Activated CD4-positive, CD25-positive, alpha-beta regulatory T cell (primary cell): ENCODE measurements around the gene KLK11.
"Not testable (repeated sequence)": the region's sequence is repeated elsewhere in the genome, so short reads cannot be mapped to it uniquely, and the experiment has no call there.

ENCODE experiments used
- DNase-seq, 4 experiments: peaks; one replicate each; lab custom pipeline; 2025; lab: John Stamatoyannopoulos, UW

Gene KLK11

DNA sequence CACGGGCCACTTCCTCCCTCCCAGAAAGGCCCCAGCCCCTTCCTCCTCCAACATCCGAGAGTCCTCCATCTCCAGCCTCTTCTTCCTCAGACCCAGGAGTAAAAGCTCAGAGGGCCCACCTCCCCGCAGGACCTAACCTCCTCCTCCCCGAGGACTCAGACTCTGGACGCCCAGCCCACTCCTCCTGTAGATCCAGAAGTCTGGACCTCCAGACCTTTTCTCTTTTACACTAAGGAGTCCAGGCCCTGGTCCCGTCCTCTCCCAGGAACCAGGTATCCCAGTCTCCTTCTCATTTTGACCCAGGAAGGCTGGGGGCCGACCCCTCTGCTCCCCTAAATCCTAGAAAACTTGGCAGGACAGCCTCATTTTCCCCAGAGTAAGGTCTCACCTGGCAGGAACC lies 23.1 kb downstream of the KLK11 start:
- DNase-seq, result no peak

GRCh38 chr19:51002542-51003311 lies 23.7 kb downstream of the KLK11 start:
- DNase-seq, result no peak

- DNase-seq, result no peak
These were observed 24.3 kb downstream of the KLK11 start for GRCh38 chr19:51002089-51002532.

DNA sequence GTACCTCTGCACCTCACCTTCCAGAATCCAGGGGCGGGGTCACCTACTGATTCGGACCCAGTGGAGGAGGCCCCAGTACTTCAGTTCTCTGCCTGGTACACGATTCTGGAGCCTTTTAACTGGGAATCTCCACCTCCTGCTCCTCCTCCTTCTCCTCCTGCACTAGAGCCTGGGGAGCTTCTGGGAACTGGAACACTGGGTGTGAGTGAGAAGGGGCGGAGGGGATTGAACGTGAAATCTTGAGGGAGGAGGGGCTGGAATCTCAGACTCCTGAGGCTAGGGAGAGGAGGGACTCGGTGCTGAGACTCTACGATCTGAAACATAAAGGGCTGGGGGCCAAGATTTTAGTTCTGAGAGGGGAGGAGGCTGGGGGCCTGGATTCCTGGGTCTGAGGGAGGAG lies 24.9 kb downstream of the KLK11 start, which contains the start of gene KLK8:
TSS of gene KLK8 (minus strand) at position 90 of the 400 bp plus-strand sequence. CDS start 437 bp downstream, outside the sequence.
- DNase-seq, result no peak

GRCh38 chr19:51000981-51001380 lies 25.4 kb downstream of the KLK11 start:
- DNase-seq, result no peak

- DNase-seq, result no peak
These were observed 26.0 kb downstream of the KLK11 start for GRCh38 chr19:51000426-51000825.

DNA sequence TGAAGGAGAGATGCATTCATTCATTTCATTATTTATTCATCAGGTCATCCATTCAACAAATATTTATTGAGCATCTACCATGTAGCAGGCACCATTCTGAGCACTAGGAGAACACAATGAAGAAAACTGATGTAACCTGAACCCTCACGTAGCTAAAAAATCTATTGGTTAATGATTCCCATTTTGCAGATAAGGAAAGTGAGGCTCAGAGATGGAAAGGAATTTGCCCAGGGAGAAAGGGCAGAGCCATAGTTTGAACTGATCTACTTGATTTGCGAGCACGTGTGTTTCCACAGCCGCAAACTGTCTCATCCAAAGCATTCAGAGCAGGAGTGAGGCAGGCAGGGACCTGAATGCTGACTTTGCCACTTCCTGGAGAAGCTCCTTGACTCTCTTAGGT lies 27.7 kb downstream of the KLK11 start:
- DNase-seq, result no peak

DNA sequence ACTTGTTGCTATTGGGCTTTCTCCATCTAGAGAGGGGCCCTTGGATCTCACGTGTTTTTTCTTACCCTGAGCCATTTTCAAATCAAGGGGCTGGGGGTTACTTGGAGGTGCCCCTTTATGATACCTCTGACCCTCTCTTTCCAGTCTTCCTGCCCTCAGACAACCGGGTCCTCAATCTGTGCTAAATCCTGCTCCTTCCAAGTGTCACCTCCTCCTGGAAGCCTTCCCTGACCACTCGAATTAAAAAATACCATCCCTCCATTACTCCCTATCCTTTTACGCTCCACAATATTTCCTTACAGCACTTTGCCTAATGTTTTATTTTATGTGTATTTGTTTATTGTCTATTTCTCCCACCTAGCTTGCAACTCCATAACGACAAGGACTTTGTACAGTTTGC lies 28.4 kb downstream of the KLK11 start:
- DNase-seq, result no peak

GRCh38 chr19:50994129-50994528 lies 32.3 kb downstream of the KLK11 start:
- no peak for DNase-seq

GRCh38 chr19:50992666-50993035 lies 33.8 kb downstream of the KLK11 start:
- no peak for DNase-seq

GRCh38 chr19:50984416-50984815 lies 42.0 kb downstream of the KLK11 start:
- DNase-seq, result not testable (repeated sequence)

DNA sequence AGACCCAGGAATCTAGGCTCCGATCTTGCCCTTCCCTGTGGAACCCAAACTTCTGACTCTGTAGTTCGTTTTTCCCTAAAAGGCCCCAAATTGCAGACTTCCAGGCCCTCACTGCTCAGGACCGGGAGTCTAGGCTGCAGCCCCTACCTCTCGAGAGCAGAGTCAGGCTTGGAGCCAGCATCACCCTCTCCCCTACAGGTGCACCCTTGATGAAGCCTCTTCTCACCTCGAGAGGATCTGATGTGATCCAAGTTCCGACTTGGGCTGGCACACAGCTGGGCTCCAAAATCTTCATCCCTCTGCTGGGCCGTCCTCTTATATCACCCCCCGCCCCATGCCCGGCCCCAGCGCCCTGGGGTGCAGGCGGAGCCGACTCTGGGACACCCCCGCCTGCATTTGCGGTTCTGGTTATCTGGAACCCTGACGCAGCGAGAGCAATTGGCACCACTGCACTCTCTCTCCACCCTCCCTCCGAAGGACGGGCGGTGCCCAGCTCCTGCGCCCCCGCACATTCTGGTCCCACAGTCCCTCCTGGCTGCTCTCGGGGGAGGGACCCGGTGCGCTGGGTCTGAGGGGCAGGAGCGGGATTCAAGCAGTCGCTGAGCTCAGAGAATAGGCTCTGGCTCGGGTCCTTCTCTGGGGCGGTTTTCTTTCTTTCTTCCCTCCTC lies 42.7 kb downstream of the KLK11 start, which contains the start of gene KLK7:
TSS of gene KLK7 (minus strand) at position 293 of the 668 bp plus-strand sequence. CDS start 1,518 bp downstream, outside the sequence.
- no peak for DNase-seq

DNA sequence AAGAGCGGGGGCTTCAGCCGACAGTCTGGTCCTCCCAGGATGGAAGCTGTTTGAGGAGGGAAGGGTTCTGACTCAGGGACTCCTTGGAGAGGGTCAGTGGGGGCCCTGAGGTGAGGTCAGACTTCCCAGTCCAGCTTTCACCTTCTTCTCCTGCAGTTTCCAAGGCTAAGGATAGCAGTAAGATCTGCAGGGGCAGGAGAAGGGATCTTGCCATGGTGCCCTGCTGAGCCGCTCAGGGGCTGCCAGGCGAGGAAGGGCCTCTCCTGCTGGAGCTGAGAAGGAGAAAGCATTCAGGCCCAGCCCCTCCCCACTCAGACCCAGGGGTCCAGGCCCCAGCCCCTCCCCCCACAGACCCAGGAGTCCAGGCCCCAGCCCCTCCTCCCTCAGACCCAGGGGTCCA lies 44.2 kb downstream of the KLK11 start:
- no peak for DNase-seq

GRCh38 chr19:50981587-50982146 lies 44.7 kb downstream of the KLK11 start:
- no peak for DNase-seq

- no peak for DNase-seq
These were observed 46.2 kb downstream of the KLK11 start for GRCh38 chr19:50980208-50980607.

DNA sequence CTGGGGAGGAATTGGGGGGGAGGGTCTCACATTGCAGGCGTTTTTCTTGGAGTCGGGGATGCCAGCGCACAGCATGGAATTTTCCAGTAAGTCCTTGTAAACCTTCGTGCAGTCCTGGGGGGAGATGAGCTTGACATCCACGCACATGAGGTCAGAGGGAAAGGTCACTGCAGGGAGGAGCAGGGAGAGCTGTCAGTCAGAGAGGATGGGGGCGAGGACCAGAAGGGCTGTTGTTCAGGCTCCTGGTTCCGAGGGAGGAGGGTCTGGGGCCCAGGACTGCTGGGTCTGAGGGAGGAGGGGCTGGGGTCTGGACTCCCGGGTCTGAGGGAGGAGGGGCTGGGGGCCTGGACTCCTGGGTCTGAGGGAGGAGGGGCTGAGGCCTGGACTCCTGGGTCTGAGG lies 46.7 kb downstream of the KLK11 start:
- no peak for DNase-seq

DNA sequence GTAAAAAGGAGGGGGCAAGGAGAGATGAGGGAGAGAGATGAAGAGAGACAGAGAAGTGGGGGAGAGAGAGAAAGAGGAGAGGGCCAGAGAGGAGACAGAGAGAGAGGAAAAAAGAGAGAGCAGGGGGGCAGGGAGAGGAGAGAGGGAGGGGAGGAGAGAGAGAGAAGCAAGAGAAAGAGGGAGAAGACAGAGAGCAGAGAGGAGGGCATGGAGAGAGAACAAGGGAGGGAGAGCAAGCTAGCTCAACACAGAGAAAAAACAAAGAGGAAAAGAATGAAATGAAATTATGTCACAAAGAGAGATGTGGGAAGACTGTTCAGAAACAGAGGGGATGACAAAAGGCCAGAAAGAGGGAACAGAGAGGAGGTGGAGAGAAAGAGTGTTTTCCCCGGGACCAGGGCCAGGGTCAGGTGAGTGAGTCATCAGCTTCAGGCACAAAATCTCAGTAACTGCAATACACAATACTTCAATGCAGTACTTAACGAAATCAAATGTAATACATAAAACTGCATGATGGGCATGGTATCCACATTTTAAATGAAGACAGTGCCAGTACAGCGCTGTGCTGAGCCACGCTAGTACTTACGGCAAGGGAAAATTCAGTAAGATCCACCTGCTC lies 47.5 kb downstream of the KLK11 start:
- DNase-seq, result no peak

DNA sequence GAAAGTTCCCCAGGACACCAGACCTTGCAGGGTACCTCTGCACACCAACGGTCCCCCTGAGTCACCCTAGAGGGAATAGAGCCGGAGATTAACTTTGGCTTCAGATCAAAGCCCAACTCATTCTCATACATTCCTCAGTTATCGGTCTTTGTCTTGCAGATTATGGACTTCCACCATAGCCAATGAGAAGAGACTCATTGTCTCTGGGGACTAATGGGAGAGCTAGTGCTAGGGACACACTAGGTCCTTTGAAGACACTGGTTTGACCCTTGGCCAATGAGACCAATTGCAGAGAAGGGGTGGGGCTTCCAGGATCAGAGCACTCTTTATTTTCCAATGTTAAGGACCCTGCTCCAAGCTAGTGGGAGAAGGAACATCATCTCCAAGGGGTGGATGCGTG lies 48.8 kb downstream of the KLK11 start:
- no peak for DNase-seq

DNA sequence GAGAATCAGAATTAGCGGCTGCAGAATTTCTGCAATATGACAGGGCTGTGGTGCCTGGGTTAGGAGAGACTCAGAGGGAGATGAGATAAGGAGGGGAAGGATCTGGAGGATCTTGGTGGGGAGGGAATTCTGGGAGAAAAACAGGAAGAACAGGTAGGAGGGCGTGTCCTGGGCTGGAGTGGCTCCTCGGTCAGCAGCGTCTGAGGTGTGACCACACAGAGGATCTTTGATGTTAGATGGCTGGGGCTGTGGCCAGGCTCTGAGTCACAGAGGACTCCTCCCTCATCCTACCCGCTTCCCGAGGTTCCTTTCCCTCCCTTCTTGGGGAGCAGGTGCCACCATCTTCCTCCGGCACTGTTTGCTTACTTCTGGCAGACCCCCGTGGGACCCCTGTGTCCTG lies 50.6 kb downstream of the KLK11 start:
- no peak for DNase-seq

DNA sequence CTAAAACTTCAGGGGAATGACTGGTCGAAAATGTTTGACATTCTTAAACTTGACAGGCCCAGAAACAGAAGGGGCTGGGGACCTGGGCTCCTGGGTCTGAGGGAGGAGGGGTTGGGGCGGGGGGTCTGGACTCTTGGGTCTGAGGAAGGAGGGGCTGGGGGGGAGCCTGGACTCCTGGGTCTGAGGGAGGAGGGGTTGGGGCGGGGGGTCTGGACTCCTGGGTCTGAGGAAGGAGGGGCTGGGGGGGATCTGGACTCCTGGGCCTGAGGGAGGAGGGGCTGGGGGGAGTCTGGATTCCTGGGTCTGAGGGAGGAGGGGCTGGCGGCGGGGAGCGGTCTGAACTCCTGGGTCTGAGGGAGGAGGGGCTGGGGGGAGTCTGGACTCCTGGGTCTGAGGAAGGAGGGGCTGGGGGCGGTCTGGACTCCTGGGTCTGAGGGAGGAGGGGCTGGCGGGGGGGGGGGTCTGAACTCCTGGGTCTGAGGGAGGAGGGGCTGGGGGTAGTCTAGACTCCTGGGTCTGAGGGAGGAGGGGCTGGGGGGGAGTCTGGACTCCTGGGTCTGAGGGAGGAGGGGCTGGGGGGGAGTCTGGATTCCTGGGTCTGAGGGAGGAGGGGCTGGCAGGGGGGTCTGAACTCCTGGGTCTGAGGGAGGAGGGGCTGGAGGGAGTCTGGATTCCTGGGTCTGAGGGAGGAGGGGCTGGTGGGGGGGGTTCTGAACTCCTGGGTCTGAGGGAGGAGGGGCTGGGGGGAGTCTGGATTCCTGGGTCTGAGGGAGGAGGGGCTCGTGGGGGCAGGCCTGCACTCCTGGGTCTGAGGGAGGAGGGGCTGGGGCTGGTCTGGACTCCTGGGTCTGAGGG lies 51.5 kb downstream of the KLK11 start:
- DNase-seq, result no peak

- DNase-seq, result no peak
These were observed 53.5 kb downstream of the KLK11 start for GRCh38 chr19:50972795-50973376.
